GM21825 (cell line): ENCODE measurements around the gene PSMD1.
A peak's percentile ranks its signal among the peaks of the same experiment; 100 is the strongest.

Source experiments
- ATAC-seq: cut with Tn5 transposase; IDR thresholded peaks from one replicate; pipeline ENCODE4 v1.9.1; 2021; ENCODE audit warnings: mild to moderate bottlenecking, moderate library complexity; ENCODE audit not compliant: unreplicated experiment

Gene PSMD1

DNA sequence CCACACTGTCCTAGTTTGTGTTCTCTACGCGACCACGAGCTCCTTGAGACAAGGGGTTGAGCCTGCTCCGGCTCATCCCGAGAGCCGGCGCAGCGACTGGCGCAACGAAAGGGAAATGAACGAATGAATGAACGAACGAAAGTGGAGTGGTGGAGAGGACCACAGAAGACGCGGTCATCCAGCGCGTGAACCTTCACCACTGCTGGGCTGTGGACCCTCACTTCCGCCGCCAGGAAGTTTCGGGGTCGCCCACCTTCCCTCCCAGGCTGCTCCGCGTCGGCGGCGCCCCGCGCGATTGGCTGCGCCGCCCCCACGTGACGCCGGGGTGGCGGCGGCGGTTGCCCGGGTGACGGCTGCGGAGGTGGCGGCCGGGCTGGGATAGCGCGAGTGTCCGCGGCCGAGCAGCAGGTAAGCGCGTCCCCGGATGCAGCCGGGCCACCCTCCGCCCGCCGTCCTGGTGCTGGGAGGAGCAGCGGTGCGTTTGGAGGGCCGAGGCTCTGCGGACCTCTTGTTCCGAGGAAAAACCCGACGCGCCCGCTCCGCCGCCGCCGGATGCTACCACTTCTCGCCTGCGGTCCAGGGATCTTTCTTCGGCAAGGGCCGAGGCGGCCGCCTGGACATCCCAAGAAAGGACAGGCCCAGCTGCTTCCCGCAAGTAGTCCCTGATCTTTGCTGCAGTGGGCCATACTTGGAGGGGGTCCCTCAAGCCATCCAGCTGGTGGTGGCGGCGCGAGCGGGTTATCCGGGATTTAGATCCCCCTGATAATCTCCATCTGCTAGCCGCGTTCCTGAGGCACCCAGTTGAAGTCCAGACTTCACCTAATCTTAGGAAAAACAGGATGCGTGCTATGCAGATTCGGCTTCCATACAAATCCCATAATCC, 141.9 kb downstream of the PSMD1 start, which contains the start of gene ARMC9:
ARMC9 (plus strand) TSS at position 341 of the 883 bp plus-strand sequence. CDS start 7,608 bp downstream, outside the sequence.
- peak; percentile 95 for ATAC-seq

DNA sequence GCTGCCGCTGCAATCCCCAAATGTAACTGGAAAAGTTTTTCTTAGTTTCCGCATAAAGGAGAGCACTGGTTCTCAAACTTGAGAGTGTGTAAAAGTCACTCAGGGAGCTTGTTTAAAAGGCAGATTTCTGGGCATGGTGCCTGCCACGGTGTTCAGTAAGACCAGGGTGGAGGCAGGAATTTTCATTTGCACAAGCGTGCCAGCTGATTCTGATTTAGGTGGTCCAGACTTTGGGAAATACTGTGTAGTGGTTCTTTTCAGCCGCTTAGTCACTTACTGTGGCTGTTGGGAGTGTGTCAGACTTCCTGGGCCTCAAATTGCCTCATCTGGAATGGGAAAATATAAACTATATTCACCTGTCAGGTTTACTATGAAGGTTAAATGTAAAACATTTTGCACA, 142.6 kb downstream of the PSMD1 start:
- no peak for ATAC-seq

DNA sequence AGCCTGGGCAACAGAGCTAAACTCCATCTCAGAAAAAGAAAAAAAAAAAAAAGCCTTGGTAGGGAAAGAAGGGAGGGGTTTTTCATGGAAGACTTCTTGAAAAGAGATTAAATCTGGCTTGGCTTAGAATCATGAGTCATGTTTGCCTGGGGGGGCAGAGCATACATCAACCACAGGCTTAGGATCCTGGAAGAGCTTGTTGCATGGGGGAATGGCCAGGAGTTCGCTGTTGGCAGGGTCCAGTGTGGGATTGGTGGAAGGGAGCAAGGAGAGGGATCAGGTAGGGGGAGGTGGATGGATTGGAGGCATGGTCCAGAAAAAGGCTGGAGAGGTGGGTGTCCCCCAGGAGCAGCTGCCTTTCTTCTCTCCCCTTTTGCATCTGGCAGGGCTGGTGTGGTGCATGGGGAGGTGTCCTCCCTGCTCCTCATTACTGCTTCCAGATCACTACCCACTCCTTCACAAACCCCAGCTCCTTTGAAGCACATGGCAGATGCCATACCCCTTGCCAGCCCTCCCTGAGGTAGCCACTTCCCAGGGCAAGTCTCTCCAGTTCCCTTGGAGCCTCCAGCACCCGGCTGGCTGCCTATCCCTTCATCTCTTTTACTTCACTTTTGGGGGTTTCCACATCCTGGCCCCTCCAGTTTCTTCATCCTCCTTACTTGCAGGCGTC, 144.3 kb downstream of the PSMD1 start:
- no peak for ATAC-seq

DNA sequence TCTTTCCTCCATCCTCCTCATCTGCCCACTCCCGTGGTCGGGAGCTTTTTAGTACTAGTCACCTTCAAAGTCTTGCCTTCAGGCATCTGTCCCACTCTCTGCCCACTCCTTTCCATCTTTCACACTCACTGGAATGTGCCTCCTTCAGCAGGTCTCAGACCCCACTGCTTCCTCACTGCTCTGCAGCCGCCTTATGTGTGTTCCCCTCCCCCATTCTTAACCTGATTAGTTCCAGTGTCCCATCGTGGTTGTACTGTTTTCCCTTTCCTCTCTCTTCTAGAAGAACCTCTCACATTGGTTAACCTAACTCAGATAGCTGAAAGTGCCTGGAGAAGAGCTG, 144.8 kb downstream of the PSMD1 start:
- no peak for ATAC-seq

DNA sequence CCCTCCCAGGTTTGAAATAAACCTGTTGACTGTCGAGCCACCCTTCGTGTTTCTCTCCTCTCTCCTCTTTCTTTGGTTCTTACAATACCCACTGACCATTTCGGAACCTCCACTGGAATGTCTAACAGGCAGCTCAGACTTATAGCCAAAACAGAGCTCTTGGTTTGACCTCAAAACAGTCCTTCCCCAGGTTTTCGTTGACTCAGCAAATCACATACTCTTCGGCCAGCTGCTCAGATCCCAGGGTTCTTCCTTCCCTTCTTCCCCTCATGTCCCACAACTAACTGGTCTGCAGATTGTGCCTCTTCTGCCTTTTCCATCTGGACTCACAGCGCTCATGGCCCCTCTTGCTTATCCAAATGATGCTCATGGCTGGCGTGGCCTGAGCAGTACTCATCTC, 146.4 kb downstream of the PSMD1 start:
- no peak for ATAC-seq

DNA sequence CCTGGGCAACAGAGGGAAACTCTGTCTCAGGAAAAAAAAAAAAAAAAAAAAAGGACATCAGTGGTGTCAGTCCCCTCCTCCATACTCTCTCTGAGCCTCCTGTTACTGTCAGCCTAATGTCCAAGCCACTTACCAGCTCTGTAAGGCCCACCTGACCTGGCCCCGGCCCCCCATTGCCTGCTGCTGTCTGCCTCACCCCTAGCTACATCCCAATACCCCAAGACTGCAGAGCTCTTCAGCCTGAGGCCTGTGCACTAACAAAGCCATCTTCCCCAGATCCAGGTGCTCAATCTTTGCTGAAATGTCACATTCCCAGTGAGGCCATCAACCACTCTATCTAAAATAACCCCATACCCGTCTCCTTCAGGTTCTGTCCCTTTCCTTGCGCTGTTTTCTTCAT, 147.5 kb downstream of the PSMD1 start:
- no peak for ATAC-seq

DNA sequence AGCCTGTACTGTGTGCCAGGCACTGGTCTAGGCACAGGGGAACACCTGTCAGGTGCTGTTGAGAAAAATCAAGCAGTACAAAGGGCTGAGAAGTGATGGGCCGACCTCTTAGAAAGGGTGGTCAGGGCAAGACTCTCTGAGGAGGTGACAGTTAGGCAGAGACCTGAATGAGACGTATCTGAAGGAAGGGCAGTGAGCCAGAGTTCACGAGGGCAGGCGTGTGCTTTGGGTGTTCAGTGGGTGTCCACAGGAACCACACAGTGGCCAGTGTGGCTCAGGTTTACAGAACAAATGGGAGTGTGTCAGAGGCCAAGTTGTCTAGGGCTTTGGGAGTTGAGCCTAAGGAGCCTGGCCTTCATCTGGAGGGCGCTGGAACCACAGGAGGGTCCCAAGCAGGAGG, 147.9 kb downstream of the PSMD1 start:
- no peak for ATAC-seq

DNA sequence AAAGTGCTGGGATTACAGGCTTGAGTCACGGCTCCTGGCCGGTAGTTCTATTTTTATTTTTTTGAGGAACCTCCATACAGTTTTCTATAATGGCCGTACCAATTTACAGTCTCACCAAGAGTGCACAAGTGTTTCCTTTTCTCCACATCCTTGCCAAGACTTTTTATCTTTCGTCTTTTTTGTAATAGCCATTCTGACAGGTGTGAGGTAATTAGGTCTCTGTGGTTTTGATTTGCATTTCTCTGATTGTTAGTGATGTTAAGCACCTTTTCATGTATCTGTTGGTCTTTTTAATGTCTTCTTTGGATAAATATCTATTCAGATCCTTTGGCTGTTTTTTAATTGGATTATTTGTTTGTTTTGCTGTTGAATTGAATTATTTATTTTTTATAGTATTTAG, 151.1 kb downstream of the PSMD1 start:
- no peak for ATAC-seq

DNA sequence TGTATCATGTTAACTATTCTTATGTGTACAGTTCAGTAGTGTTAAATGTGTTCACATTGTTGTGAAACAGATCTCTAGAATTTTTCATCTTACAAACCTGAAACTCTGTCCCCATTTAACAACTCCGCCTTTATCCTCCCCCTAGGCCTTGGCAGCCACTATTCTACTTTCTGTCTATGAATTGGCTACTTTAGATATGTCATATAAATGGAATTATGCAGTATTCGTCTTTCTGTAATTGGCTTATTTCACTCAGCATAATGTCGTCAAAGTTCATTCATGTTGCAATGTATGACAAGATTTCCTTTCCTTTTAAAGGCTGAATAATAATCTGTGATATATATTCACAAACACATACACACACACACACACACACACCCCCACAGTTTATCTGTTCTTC, 154.1 kb downstream of the PSMD1 start:
- ATAC-seq: no peak

DNA sequence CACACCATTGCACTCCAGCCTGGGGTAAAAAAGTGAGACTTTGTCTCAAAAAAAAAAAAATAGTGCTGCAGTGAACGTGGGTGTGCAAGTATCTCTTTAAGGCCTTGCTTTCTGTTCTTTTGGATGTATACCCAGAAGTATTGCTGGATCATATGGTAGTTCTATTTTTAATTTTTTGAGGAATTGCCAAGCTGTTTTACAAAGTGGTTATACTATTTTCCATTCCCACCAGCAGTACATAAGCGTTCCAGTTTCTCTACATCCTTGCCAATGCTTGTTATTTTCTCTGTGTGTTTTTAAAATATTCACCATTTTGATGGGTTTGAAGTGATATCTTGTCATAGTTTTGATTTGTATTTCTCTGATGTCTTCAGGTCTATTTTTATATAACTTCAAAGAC, 154.8 kb downstream of the PSMD1 start:
- ATAC-seq: no peak

DNA sequence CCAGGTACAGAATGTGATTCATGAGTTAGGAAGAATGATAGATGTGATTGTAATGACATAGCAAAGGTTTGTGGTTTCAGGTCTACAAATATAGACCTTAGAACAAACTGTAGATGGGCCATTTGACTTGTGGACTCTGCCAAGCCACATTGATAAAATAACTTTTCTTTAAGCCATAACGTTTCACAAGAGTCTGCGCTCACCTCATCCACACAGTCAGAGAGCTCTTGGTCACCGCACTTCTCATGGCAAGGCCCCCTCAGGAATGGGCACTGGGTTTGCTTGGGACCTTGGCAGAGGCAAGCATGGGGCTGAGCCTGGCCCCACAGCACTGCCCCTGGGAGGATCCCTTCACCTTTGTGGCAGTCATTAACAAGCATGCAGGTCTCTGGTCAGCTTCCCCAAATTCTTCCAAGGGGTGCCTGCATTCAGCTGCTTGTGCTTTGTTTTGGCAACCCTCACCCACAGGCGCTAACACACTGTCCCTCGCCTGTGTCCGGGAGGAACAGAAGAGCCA, 155.7 kb downstream of the PSMD1 start:
- ATAC-seq: no peak

DNA sequence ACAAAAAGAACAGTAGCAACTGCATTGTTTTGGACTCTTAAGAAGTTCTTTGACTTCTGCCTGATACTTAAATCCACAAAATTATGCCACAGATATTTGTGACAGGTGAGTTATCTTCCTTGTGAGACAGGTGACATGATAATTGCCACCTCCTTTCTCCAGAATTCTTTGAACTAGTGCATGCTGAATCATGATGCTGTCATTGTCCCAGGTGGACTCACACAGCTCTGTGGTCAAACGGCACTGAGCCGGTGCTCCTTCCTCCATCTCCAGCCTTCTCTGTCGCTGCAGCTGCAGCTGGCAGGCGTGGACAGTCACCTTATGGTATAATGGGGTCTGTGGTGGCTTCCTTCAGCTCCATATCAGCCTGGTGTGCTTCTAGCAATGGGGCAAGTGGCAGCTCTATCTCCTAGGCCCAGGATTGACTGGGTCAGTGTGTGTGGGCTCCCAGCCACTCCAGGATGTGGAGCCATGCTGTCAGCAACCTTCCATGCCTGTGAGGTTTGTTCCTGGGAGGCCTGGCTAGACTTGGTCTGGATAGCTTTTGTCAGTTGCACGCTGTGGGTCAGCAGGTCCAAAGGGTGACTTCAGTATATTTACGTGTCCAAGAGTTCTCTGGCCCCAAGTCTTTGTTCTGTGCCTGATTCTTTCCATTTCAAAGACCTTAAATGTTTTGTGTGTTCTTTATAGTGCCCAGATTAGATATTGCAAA, 157.4 kb downstream of the PSMD1 start:
- no peak for ATAC-seq

DNA sequence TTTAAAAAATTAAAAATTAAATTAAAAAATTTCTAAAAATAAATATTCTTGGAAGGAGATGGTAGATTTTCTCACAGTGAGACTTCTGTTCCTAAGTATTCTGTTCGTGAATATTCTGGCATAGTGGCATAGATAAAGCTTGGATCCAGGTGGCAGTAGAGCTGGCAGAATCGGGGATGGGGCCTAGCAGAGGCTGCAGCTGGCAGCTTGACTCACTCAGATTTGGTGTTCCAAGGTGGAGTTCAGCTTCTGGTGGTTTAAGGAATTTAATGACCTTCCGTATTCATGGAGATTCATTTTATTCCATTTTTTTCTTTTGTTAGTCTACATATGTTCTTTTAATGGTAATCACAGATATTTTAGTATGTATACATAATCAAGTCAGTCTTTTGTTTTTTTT, 161.7 kb downstream of the PSMD1 start:
- ATAC-seq: no peak

DNA sequence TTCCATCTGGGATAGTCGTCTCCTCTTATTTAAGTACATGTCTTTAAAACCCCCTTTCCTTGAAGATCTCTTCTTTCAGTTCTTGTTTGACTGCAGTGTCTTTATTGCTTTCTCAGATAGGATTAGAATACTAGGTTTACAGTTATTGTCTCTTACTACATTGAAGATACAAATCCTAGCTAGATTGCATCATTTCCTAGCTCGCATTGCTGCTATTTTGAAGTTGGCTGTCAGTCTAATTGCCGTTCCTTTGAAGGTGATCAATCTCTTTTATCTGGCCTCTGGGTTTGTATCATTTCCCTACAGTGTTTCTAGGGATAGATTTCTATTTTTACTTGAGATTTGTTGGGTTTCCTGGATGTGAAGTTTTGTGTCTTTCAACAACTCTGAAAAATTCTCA, 162.6 kb downstream of the PSMD1 start:
- ATAC-seq: no peak

DNA sequence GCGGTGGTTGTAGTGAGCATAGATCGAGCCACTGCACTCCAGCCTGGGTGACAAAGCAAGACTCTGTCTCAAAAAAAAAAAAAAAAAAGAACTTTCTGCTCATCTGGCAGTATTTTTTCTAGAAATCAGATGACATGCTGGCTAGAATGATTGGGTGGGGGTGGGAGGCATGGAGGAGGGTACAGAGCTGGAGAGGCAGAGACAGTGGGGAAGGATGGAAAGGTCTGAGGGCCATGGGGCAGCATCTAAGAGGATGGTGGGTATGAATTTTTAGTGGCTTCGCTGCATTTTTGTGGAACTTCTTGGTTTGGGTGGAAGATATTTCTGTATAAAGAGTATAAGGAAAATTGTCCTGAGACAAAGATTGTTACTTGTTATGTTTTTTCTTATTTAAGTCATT, 165.1 kb downstream of the PSMD1 start:
- ATAC-seq: no peak
